Thyroid gland (tissue), 4 donors: ENCODE data around the gene C9orf50. TPM values are rescaled to one million over a fixed set of nuclear protein-coding genes. Genes with fewer than 3 reads are reported as not detected.
"Not testable (repeated sequence)": the region's sequence is repeated elsewhere in the genome, so short reads cannot be mapped to it uniquely, and the experiment has no call there.

ENCODE experiments used
- DNase-seq, 2 donors: peaks; one replicate each; pipeline ENCODE4 v3.0.0-alpha.2; 2019
- H3K27ac ChIP-seq, 3 donors: fragments of 200-600 bp; sonication (generic); 1 replicate in 2 of 3; 2 replicates in 1 of 3; pipeline ENCODE4 v1.5.1; 2016 to 2019; ENCODE audit warnings: mild to moderate bottlenecking in 1 of 3, moderate library complexity in 1 of 3
- H3K27me3 ChIP-seq: fragments of 200-600 bp; sonication (generic); one replicate; pipeline ENCODE4 v1.5.1; 2019
- H3K36me3 ChIP-seq, 2 donors: fragments of 200-600 bp; sonication (generic); one replicate each; pipeline ENCODE4 v1.5.1; 2016 to 2019
- H3K4me1 ChIP-seq, 2 donors: fragments of 200-600 bp; sonication (generic); one replicate each; pipeline ENCODE4 v1.5.1; 2017 to 2019
- H3K4me3 ChIP-seq, 3 donors: fragments of 200-600 bp; sonication (generic); replicated peaks in 1 of 3; 1 replicate in 2 of 3; 2 replicates in 1 of 3; pipeline ENCODE4 v1.5.1; 2016; ENCODE audit warnings: mild to moderate bottlenecking in 1 of 3
- H3K9me3 ChIP-seq: fragments of 200-600 bp; sonication (generic); one replicate; pipeline ENCODE4 v1.5.1; 2017
- CTCF ChIP-seq, 6 experiments: fragments of 200-600 bp in 3 of 6; fragments of 450-650 bp in 3 of 6; sonication (generic) in 3 of 6; IDR thresholded peaks; one replicate each; pipeline ENCODE4 v1.5.1; 2016 to 2019; ENCODE audit warnings: antibody characterized with exemption in 6 of 6, mild to moderate bottlenecking in 2 of 6, inconsistent platforms in 1 of 6, moderate library complexity in 1 of 6
- POLR2A ChIP-seq, 2 donors: fragments of 450-650 bp; IDR thresholded peaks; one replicate each; pipeline ENCODE4 v1.6.1; 2017; ENCODE audit warnings: antibody characterized with exemption in 2 of 2, mild to moderate bottlenecking in 2 of 2, moderate library complexity in 1 of 2
- WGBS, 2 donors: methylation state at CpG; one replicate each; pipeline ENCODE4 v1.1.5; 2017; 5-methylcytosine and 5-hydroxymethylcytosine counted together
- intact Hi-C: fragments of 100-400 bp; cut with DNase I; formaldehyde crosslinking; loops from one replicate; pipeline ENCODE4 v1.15.1; 2023
- total RNA-seq, 4 donors: library from RNA; depleted of rRNA; stranded (reverse); fragments of >200 nt; gene quantifications; one replicate each; pipeline ENCODE4 v1.2.3, GENCODE V29; 2016

C9orf50 gene
- total RNA-seq, 4 donors from 2014 or later, result not detected

GRCh38 chr9:129596541-129597331 lies 24.2 kb downstream of the C9orf50 start:
- 22 to 32% methylated on average over 22 to 28 of the region's 33 CpGs for WGBS, 2 donors
- Histone ChIP-seq H3K9me3 (no peaks in the 10 kb centered on the region), H3K4me1 (peaks cover 9 to 18% of the 10 kb centered on the region in 2 donors), H3K27me3 (no peaks in the 10 kb centered on the region), H3K4me3 (peak overlapping the region in 1 of 3 donors; percentile 28), H3K36me3 (no peaks in the 10 kb centered on the region), H3K27ac (peak overlapping the region; percentile 62 to 83 (median 65))
- DNase-seq, result peak in 1 of 2 donors; percentile 39
- intact Hi-C loops, result no loop called here
- no peak for TF ChIP-seq CTCF (IDR thresholded peaks at IDR 0.05)
- TF ChIP-seq POLR2A (IDR thresholded peaks at IDR 0.05), result peak in 1 of 2 donors; percentile 17

- H3K4me1 ChIP-seq, result peaks cover 9 to 18% of the 10 kb centered on the region in 2 donors
- H3K27me3 ChIP-seq, result no peaks in the 10 kb centered on the region
- H3K36me3 ChIP-seq, result no peaks in the 10 kb centered on the region
- no peaks in the 10 kb centered on the region for H3K9me3 ChIP-seq
- intact Hi-C loops, result no loop called here
- TF ChIP-seq POLR2A (IDR thresholded peaks at IDR 0.05) (no peak), CTCF (IDR thresholded peaks at IDR 0.05) (no peak)
- H3K27ac ChIP-seq, result peak overlapping the region in 1 of 3 donors; percentile 83
- 84 to 90% methylated on average over 5 to 6 of the region's 6 CpGs for WGBS, 2 donors
- DNase-seq, result no peak
- H3K4me3 ChIP-seq, result no peak overlapping the region
Observed at GRCh38 chr9:129595903-129596540, 24.9 kb downstream of the C9orf50 start.

- Histone ChIP-seq H3K27me3 (no peaks in the 10 kb centered on the region), H3K9me3 (no peaks in the 10 kb centered on the region), H3K27ac (no peak overlapping the region), H3K4me3 (no peak overlapping the region), H3K36me3 (no peaks in the 10 kb centered on the region), H3K4me1 (peaks cover 9 to 18% of the 10 kb centered on the region in 2 donors)
- 68 to 82% methylated on average over 5 of the region's 5 CpGs for WGBS, 2 donors
- DNase-seq, result no peak
- intact Hi-C loops, result no loop called here
- TF ChIP-seq CTCF (IDR thresholded peaks at IDR 0.05) (no peak), POLR2A (IDR thresholded peaks at IDR 0.05) (no peak)
Observed at GRCh38 chr9:129595311-129595741, 25.6 kb downstream of the C9orf50 start.

DNA sequence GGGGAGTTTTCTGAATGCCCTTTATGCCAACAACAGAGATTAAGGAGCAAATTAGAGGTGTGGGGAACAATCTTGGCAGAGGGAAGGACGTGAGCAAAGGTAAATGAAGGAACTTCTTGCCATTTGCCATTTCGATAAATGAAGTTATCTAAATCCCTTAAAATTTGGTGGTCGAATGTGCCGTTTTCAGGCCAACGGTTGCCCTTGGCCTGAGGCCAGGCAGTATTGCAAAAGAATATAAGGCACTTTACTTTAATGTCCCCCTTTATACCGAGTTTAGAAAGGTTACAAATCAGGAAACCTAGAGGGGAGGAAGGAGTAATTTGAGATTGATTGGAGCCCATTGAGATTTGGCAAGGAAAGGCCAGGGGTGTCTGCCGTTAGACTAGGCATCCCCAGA lies 26.3 kb downstream of the C9orf50 start:
- TF ChIP-seq POLR2A (IDR thresholded peaks at IDR 0.05), result no peak
- TF ChIP-seq CTCF (IDR thresholded peaks at IDR 0.05), result no peak
- Histone ChIP-seq H3K36me3 (no peaks in the 10 kb centered on the region), H3K27ac (no peak overlapping the region), H3K4me3 (no peak overlapping the region), H3K27me3 (no peaks in the 10 kb centered on the region), H3K9me3 (no peaks in the 10 kb centered on the region), H3K4me1 (peaks cover 9 to 18% of the 10 kb centered on the region in 2 donors)
- WGBS, 2 donors, result 67 to 71% methylated on average over 7 of the region's 7 CpGs
- DNase-seq, result no peak
- intact Hi-C loops, result no loop called here

DNA sequence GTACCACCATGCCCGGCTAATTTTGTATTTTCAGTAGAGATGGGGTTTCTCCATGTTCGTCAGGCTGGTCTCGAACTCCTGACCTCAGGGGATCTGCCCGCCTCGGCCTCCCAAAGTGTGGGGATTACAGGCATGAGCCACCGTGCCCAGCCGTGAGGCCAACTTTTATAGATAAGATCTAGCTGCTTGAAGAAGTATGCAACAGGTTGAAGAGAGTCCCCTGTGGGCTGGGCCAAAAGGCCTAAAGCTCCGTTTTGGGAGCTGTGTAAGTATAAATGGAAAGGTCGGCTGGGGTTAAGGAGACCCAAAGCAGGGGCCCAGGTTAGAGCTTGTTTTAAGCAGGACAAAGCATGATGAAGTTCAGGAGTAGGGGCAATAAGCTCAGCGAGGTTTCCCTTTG lies 28.1 kb downstream of the C9orf50 start:
- H3K27ac ChIP-seq, H3K36me3 ChIP-seq, DNase-seq, intact Hi-C loops, H3K9me3 ChIP-seq, H3K4me3 ChIP-seq, H3K27me3 ChIP-seq: not testable (repeated sequence)
- 82 to 85% methylated on average over 10 of the region's 10 CpGs for WGBS, 2 donors
- peaks cover 9 to 14% of the 10 kb centered on the region in 2 donors for H3K4me1 ChIP-seq
